Measurements from ENCODE around the gene MPL.

Gene MPL

DNA sequence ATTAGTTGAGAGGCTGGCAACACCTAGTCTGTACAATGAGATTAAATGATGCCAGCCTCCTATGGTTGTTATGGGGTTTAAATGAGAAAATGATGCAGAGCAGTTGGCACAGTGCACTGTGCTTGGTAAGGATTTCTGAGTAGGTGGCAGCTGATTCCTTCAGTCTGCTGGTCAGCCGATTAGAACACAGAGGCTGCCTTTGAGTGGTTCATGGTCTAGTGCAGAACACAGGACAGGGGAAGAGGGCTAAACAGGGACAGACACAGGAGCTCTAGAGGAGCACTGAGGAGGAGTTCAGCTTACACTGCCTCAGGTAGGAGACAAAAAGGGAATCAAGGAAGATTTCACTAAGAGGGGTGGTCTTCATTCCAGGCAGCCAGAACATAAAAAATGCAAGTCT lies 35.4 kb upstream of the MPL start:
- no peak overlapping the region for H3K27ac ChIP-seq
- CTCF ChIA-PET, result interaction anchor here (1.3 kb wide), 1 partner anchor 17 kb away, joined by 4 read pairs; the partner anchor contains the start of gene C1orf210
- no peak for DNase-seq (ENCODE audit: low spot score)
- TF ChIP-seq, protein P1, sequence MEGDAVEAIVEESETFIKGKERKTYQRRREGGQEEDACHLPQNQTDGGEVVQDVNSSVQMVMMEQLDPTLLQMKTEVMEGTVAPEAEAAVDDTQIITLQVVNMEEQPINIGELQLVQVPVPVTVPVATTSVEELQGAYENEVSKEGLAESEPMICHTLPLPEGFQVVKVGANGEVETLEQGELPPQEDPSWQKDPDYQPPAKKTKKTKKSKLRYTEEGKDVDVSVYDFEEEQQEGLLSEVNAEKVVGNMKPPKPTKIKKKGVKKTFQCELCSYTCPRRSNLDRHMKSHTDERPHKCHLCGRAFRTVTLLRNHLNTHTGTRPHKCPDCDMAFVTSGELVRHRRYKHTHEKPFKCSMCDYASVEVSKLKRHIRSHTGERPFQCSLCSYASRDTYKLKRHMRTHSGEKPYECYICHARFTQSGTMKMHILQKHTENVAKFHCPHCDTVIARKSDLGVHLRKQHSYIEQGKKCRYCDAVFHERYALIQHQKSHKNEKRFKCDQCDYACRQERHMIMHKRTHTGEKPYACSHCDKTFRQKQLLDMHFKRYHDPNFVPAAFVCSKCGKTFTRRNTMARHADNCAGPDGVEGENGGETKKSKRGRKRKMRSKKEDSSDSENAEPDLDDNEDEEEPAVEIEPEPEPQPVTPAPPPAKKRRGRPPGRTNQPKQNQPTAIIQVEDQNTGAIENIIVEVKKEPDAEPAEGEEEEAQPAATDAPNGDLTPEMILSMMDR (conservative IDR thresholded peaks at IDR 0.05; ENCODE audit: low read depth), result no peak
- POLR2A ChIA-PET (ENCODE audit: low non-redundant PET), result no interaction called here

- TF ChIP-seq, protein P1 (conservative IDR thresholded peaks at IDR 0.05; ENCODE audit: low read depth), result no peak
- no peak overlapping the region for H3K27ac ChIP-seq
- DNase-seq (ENCODE audit: low spot score), result no peak
- ChIA-PET POLR2A (ENCODE audit: low non-redundant PET) (no interaction called here), CTCF (interaction anchor here (1.3 kb wide), 1 partner anchor 18 kb away, joined by 4 read pairs; the partner anchor contains the start of gene C1orf210)
These were observed 34.7 kb upstream of the MPL start for GRCh38 chr1:43302721-43303470.

GRCh38 chr1:43303471-43304313 lies 33.9 kb upstream of the MPL start:
- TF ChIP-seq, protein P1 (conservative IDR thresholded peaks at IDR 0.05; ENCODE audit: low read depth), result no peak
- no peak for DNase-seq (ENCODE audit: low spot score)
- H3K27ac ChIP-seq, result no peak overlapping the region
- ChIA-PET CTCF (interaction anchor here (0.7 kb wide), 1 partner anchor 38 kb away, joined by 3 read pairs; no protein-coding TSS in a partner anchor), POLR2A (ENCODE audit: low non-redundant PET) (no interaction called here)

GRCh38 chr1:43304314-43304681 lies 33.3 kb upstream of the MPL start:
- ChIA-PET POLR2A (ENCODE audit: low non-redundant PET) (no interaction called here), CTCF (no interaction called here)
- TF ChIP-seq, protein P1 (conservative IDR thresholded peaks at IDR 0.05; ENCODE audit: low read depth), result no peak
- no peak overlapping the region for H3K27ac ChIP-seq
- DNase-seq (ENCODE audit: low spot score), result no peak

- ChIA-PET POLR2A (ENCODE audit: low non-redundant PET) (no interaction called here), CTCF (no interaction called here)
- H3K27ac ChIP-seq, result no peak overlapping the region
- no peak for DNase-seq (ENCODE audit: low spot score)
- TF ChIP-seq, protein P1 (conservative IDR thresholded peaks at IDR 0.05; ENCODE audit: low read depth), result no peak
These were observed 32.8 kb upstream of the MPL start for GRCh38 chr1:43304771-43305300.

- no peak for DNase-seq (ENCODE audit: low spot score)
- TF ChIP-seq, protein P1 (conservative IDR thresholded peaks at IDR 0.05; ENCODE audit: low read depth), result no peak
- ChIA-PET CTCF (no interaction called here), POLR2A (ENCODE audit: low non-redundant PET) (no interaction called here)
- no peak overlapping the region for H3K27ac ChIP-seq
These were observed 32.2 kb upstream of the MPL start for GRCh38 chr1:43305461-43305860.
